T-helper 1 cell treated with Interleukin-12 subunit alpha and Interleukin-12 subunit beta and Interleukin-4 antibody, amounts not matched to agents 30 ng/mL and 1 ng/mL, for 36 hours (primary cell): Measurements from ENCODE around the gene CEMP1. TPM values are rescaled to one million over a fixed set of nuclear protein-coding genes. Genes with fewer than 3 reads are reported as not detected.

ENCODE experiments used
- intact Hi-C: fragments of 100-400 bp; cut with micrococcal nuclease; formaldehyde crosslinking; loops from one replicate; pipeline ENCODE4 v1.15.1; 2024
- total RNA-seq: library from RNA; stranded (reverse); gene quantifications from 2 replicates; pipeline ENCODE4 v1.2.3, GENCODE V29; 2022

The CEMP1 gene
- total RNA-seq, 1 donor from 2014 or later, result 0.66 TPM

- intact Hi-C loops, result loop anchor here (1.0 to 5.0 kb wide), 2 partner anchors 13 to 146 kb away; partner anchors contain the start of gene ABCA3
Observed at GRCh38 chr16:2487903-2488531, 43.2 kb downstream of the CEMP1 start.

- intact Hi-C loops, result loop anchor here (1.0 to 5.0 kb wide), 2 partner anchors 14 to 145 kb away; partner anchors contain the start of gene ABCA3
Observed at GRCh38 chr16:2487517-2487842, 43.7 kb downstream of the CEMP1 start.

- intact Hi-C loops, result loop anchor here (1.0 to 5.0 kb wide), 2 partner anchors 14 to 145 kb away; partner anchors contain the start of gene ABCA3
Observed at GRCh38 chr16:2486645-2487516, 44.3 kb downstream of the CEMP1 start.

DNA sequence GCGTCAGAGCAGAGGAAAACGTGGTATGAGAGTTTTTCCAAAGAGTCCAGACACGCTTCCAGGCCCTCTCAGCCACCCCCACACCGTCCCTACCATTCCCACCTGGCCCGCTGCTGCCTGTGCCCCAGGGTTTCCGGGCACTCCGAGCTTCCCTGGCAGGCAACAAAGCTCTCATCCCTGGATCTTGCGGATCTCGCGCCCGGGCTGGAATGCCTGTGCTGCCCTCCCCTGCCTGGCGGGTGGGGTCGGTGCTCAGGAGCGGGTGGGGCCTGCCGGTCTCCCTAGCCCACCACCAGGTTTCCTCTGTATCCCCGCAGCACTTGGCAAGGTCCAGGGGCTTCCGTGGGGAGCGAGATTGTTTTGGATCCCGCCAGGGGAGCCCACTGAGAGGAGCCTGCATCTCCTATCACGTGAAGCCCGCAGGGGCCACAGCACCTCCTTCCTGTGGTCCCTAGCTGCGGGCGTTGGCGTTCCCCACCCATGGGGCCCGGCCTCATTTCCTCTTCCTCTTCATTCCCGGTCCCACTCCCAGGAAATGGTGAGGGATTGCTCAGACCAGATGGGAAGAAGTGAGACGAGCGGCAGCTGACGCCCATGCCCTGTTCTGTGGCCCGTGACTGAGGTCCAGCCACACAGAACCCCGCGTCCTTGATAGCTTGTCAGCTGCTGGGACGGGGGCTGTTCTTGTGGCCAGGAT is 45.2 kb downstream of the CEMP1 start:
- intact Hi-C loops, result loop anchor here (5.0 kb wide), 1 partner anchor 144 kb away; the partner anchor contains the start of gene ABCA3

GRCh38 chr16:2484898-2485508 is 46.2 kb downstream of the CEMP1 start:
- intact Hi-C loops, result loop anchor here (5.0 kb wide), 1 partner anchor 143 kb away; the partner anchor contains the start of gene ABCA3

GRCh38 chr16:2483939-2484897 is 47.0 kb downstream of the CEMP1 start:
- intact Hi-C loops, result no loop called here

- intact Hi-C loops, result no loop called here
Observed at GRCh38 chr16:2482708-2483534, 48.3 kb downstream of the CEMP1 start.

DNA sequence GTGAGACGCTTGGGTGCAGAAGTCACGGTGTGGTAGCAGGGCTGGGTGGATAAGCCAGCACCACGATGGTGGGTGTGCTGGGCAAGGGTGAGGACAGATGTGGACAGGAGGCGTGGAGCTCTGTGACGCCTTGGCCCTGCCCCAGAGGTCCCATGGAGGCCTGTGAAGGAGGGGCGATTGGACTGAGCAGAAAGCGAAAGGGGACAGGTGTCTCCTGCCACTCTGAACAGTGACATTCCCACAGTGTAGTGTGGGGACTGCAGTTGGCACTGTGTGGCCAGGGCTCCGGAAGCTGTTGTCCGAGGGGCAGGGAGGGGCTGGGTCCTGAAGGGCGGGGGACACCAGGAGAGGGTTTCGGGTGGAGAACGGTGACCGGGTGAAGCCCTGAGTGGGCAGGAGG is 49.0 kb downstream of the CEMP1 start:
- intact Hi-C loops, result no loop called here

GRCh38 chr16:2481676-2482075 is 49.5 kb downstream of the CEMP1 start:
- intact Hi-C loops, result no loop called here

GRCh38 chr16:2480948-2481347 is 50.3 kb downstream of the CEMP1 start:
- intact Hi-C loops, result no loop called here

Other genes starting within 250 kb of the CEMP1 start
- gene ABCA3, start 190.7 kb downstream of the CEMP1 start, total RNA-seq, result 7.3 and 7.9 TPM in 2 replicates
- 56.3 and 58.8 TPM in 2 replicates for gene CCNF, start 102.0 kb downstream of the CEMP1 start, total RNA-seq
- 19.0 and 19.6 TPM in 2 replicates for gene TEDC2, start 71.3 kb downstream of the CEMP1 start, total RNA-seq
- gene NTN3, start 60.1 kb downstream of the CEMP1 start, total RNA-seq, result not detected in 2 replicates
- 10.1 and 11.3 TPM in 2 replicates for gene TBC1D24, start 56.3 kb downstream of the CEMP1 start, total RNA-seq
- gene ATP6V0C, start 17.5 kb downstream of the CEMP1 start, total RNA-seq, result 113 and 117 TPM in 2 replicates
- 54.0 and 63.5 TPM in 2 replicates for gene AMDHD2, start 11.0 kb downstream of the CEMP1 start, total RNA-seq
- 52.6 and 54.6 TPM in 2 replicates for gene PDPK1, start 6.6 kb upstream of the CEMP1 start, total RNA-seq
- 41.8 and 42.7 TPM in 2 replicates for gene KCTD5, start 151.1 kb upstream of the CEMP1 start, total RNA-seq
- gene PRSS27, start 188.8 kb upstream of the CEMP1 start, total RNA-seq, result 0.88 and 1.4 TPM in 2 replicates
- gene SRRM2, start 221.2 kb upstream of the CEMP1 start, total RNA-seq, result 547 and 552 TPM in 2 replicates
- 263 and 264 TPM in 2 replicates for gene ELOB, start 245.9 kb upstream of the CEMP1 start, total RNA-seq